ENCODE results near the gene LTA4H.

DNA sequence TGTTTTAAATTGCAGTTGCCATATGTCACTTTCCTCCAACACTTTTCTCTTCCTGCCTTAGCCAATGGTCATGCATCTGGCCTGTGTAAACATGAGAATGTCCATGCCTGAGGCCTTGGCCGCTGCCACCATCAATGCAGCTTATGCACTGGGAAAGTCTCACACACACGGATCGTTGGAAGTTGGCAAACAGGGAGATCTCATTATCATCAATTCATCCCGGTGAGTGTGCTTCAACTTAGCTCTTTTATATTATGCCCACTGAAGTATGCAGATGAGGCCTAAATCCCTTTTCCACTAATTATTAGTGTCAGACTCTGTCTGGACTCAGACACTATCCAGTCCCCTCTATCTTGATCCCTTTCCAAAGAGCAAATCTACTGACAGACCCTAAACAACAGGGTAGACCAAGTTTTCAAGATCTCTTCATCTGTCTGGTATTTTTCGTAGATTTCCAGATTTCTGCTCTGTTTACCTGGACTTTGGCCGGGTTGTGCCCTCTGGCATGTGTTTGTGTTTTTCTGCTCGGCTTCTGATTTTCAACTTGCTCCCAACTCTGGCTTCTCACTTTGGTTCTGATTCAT lies 69.0 kb downstream of the LTA4H start:
- TF ChIP-seq, protein P1, sequence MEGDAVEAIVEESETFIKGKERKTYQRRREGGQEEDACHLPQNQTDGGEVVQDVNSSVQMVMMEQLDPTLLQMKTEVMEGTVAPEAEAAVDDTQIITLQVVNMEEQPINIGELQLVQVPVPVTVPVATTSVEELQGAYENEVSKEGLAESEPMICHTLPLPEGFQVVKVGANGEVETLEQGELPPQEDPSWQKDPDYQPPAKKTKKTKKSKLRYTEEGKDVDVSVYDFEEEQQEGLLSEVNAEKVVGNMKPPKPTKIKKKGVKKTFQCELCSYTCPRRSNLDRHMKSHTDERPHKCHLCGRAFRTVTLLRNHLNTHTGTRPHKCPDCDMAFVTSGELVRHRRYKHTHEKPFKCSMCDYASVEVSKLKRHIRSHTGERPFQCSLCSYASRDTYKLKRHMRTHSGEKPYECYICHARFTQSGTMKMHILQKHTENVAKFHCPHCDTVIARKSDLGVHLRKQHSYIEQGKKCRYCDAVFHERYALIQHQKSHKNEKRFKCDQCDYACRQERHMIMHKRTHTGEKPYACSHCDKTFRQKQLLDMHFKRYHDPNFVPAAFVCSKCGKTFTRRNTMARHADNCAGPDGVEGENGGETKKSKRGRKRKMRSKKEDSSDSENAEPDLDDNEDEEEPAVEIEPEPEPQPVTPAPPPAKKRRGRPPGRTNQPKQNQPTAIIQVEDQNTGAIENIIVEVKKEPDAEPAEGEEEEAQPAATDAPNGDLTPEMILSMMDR (IDR thresholded peaks at IDR 0.05) = no peak
- TF ChIP-seq POLR2A (IDR thresholded peaks at IDR 0.05) = no peak
- TF ChIP-seq POLR2AphosphoS5 (IDR thresholded peaks at IDR 0.05) = no peak
